8988T (cell line): ENCODE measurements around the gene RAB38.

Source experiments
- DNase-seq: peaks from one replicate; pipeline ENCODE4 v3.0.0; 2011

Gene RAB38

GRCh38 chr11:88169471-88169870 is 5.8 kb downstream of the RAB38 start:
- no peak for DNase-seq

GRCh38 chr11:88167853-88168252 is 7.4 kb downstream of the RAB38 start:
- no peak for DNase-seq

- no peak for DNase-seq
These were observed 10.2 kb downstream of the RAB38 start for GRCh38 chr11:88164806-88165585.

GRCh38 chr11:88164320-88164719 is 10.9 kb downstream of the RAB38 start:
- DNase-seq = no peak

- no peak for DNase-seq
These were observed 17.2 kb downstream of the RAB38 start for GRCh38 chr11:88158081-88158480.

GRCh38 chr11:88157370-88157769 is 17.9 kb downstream of the RAB38 start:
- DNase-seq = no peak

GRCh38 chr11:88152381-88152780 is 22.9 kb downstream of the RAB38 start:
- no peak for DNase-seq

- no peak for DNase-seq
These were observed 23.5 kb downstream of the RAB38 start for GRCh38 chr11:88151709-88152265.

- DNase-seq = no peak
These were observed 29.1 kb downstream of the RAB38 start for GRCh38 chr11:88146106-88146505.

GRCh38 chr11:88139865-88140264 is 35.4 kb downstream of the RAB38 start:
- DNase-seq = no peak

- no peak for DNase-seq
These were observed 43.3 kb downstream of the RAB38 start for GRCh38 chr11:88131764-88132470.

- no peak for DNase-seq
These were observed 52.3 kb downstream of the RAB38 start for GRCh38 chr11:88122956-88123355.

GRCh38 chr11:88119561-88119960 is 55.7 kb downstream of the RAB38 start:
- no peak for DNase-seq

- no peak for DNase-seq
These were observed 57.9 kb downstream of the RAB38 start for GRCh38 chr11:88117281-88117858.

GRCh38 chr11:88115828-88116755 is 59.2 kb downstream of the RAB38 start:
- no peak for DNase-seq

- no peak for DNase-seq
These were observed 60.7 kb downstream of the RAB38 start for GRCh38 chr11:88114486-88115045.

GRCh38 chr11:88106666-88107065 is 68.6 kb downstream of the RAB38 start:
- DNase-seq = no peak

GRCh38 chr11:88105951-88106350 is 69.3 kb downstream of the RAB38 start:
- DNase-seq = no peak

GRCh38 chr11:88105526-88105925 is 69.7 kb downstream of the RAB38 start:
- DNase-seq = no peak

- DNase-seq = no peak
These were observed 70.8 kb downstream of the RAB38 start for GRCh38 chr11:88104408-88104807.

GRCh38 chr11:88103337-88104206 is 71.7 kb downstream of the RAB38 start:
- DNase-seq = no peak
